ENCODE data around the gene DCAKD. TPM values are rescaled to one million over a fixed set of nuclear protein-coding genes. Genes with fewer than 3 reads are reported as not detected.

The DCAKD gene
- total and polyA plus RNA-seq, 2 of the 8 experiments (the other 6 are each of a cell fraction or from before 2014, with no cell fraction given): 35.6 to 52.9 TPM

DNA sequence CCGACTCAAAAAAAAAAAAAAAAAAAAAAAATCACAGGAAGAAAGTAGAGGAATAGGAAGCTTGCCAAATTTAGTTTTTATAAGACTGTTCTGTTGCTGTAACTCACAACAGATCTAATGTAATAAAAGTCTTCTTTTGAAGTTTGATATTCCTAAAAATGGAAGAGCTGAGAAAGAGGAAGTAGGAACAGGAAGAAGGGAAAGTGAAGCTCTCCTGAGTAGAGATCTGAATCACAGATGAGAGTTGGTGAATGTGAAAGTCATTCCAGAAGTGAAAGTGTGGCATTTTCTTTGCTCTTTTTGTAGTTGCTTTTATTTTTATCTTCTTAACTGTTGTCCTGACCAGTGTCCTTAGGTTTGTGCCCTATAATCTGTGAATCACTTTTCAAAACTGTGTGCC lies 11.8 kb upstream of the DCAKD start (continued):
- TF ChIP-seq, protein P1, sequence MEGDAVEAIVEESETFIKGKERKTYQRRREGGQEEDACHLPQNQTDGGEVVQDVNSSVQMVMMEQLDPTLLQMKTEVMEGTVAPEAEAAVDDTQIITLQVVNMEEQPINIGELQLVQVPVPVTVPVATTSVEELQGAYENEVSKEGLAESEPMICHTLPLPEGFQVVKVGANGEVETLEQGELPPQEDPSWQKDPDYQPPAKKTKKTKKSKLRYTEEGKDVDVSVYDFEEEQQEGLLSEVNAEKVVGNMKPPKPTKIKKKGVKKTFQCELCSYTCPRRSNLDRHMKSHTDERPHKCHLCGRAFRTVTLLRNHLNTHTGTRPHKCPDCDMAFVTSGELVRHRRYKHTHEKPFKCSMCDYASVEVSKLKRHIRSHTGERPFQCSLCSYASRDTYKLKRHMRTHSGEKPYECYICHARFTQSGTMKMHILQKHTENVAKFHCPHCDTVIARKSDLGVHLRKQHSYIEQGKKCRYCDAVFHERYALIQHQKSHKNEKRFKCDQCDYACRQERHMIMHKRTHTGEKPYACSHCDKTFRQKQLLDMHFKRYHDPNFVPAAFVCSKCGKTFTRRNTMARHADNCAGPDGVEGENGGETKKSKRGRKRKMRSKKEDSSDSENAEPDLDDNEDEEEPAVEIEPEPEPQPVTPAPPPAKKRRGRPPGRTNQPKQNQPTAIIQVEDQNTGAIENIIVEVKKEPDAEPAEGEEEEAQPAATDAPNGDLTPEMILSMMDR (IDR thresholded peaks at IDR 0.05; ENCODE audit: control extremely low read depth in 1 of 3, insufficient read depth in 1 of 3, low read depth in 1 of 3, low read length in 3 of 3): no peak
- TF ChIP-seq KDM1A (IDR thresholded peaks at IDR 0.05; ENCODE audit: borderline replicate concordance, low read length) (no peak), BACH1 (IDR thresholded peaks at IDR 0.05; ENCODE audit: low read length) (no peak)
